Measurements from ENCODE around the gene LMNA.
"Not testable (repeated sequence)": the region's sequence is repeated elsewhere in the genome, so short reads cannot be mapped to it uniquely, and the experiment has no call there.

Gene LMNA

DNA sequence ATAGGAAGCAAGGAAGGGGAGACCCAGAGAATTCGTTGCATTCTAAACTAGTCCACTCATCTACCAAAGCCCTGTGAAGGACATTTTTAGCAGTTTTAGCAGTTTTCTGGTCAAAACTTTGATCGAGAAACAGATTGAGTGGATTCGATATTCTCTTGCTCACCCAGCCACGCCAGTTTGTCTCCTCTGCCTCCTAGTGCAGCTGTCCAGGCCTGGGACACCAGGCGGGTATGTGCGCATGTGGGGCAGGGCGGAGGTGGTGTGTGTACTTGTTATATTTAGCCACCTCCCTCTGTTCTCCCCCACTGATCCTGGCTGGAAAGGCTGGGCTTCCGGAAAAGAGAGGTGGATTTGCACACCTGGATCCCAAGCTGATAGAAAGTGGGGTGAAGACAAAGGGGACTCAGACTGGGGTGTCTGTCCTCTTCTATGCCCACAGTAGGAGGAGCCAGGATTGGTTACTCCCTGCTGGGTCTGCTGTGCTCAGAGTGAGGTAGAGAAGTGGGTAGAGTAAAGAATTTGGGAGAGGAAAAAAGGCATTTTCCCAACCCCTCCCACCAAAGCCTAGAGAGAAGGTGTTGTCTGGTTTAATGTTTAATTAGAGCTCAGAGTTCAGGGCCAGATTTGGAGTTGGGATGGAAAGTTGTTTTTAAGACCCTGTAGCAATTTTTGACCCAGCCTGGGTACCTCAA, 3.8 kb downstream of the LMNA start:
- DNase-seq (ENCODE audit: low read depth): peak; percentile 66
- Histone ChIP-seq H3K4me1 (ENCODE audit: control insufficient read depth, insufficient read depth, low read length) (peaks cover 59% of the 10 kb centered on the region), H3K4me3 (ENCODE audit: low read length) (peak overlapping the region; percentile 90), H3K36me3 (ENCODE audit: control insufficient read depth, insufficient read depth, low read length, severe bottlenecking) (peaks cover 13% of the 10 kb centered on the region), H3K9ac (ENCODE audit: low read length) (peak overlapping the region; percentile 100), H3K27me3 (replicated peaks; ENCODE audit: control insufficient read depth, insufficient read depth, low read length) (no peaks in the 10 kb centered on the region), H3K9me3 (ENCODE audit: control insufficient read depth, low read length) (no peaks in the 10 kb centered on the region)

DNA sequence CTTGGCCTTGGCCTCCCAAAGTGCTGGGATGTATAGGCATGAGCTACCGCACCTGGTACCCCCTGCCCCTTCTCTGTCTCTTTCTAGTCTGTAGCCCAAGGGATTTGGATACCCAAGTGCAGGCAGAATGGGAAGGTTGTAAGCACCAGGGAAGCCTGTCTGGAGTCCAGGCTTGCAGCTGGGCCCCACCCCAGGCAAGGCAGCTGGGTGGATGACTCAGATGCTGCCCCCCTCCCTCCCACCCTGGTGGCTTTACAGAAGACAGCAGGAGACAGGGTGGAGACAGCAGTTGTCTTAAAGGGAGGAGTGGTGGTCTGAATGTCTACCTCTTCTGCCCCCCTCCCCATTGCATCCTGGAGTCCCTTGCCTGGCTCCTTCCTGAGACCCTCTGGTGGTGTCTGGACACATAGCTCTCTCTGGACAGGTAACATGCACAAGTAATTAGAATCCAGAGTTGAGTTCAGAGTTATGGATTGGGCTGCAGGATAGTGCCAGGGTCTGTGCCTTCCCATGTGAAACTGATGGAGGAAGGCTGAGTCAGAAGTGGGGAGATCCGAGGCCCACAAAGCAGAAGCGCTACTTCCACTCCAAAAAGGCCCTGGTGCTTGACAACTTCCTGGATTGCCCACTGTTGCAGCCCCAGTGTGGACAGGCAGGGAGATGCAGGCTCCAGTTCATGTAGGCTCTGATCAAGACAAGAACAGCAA, 5.1 kb downstream of the LMNA start:
- Histone ChIP-seq H3K27me3 (replicated peaks; ENCODE audit: control insufficient read depth, insufficient read depth, low read length) (no peaks in the 10 kb centered on the region), H3K4me3 (ENCODE audit: low read length) (peak overlapping the region; percentile 90), H3K9me3 (ENCODE audit: control insufficient read depth, low read length) (no peaks in the 10 kb centered on the region), H3K4me1 (ENCODE audit: control insufficient read depth, insufficient read depth, low read length) (peaks cover 62% of the 10 kb centered on the region), H3K9ac (ENCODE audit: low read length) (peak overlapping the region; percentile 100), H3K36me3 (ENCODE audit: control insufficient read depth, insufficient read depth, low read length, severe bottlenecking) (peaks cover 13% of the 10 kb centered on the region)
- DNase-seq (ENCODE audit: low read depth): peak; percentile 84

DNA sequence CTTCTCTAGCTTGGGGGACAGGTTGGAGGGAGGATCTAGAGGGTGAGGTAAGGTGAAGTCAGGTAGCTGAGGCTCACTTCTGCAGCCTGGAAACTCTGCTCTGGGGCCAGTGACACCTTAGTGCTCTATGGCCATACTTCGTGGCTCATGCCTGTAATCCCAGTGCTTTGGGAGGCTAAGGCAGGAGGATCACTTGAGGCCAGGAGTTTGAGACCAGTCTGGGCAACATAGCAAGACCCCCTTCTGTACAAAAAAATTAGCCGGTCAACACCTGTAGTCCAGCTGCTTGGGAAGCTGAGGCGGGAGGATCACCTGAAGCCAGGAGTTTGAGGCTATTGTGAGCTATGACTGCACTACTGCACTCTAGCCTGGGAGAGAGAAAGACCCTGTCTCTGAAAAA, 5.8 kb downstream of the LMNA start:
- Histone ChIP-seq H3K9ac (ENCODE audit: low read length) (peak overlapping the region; percentile 100), H3K36me3 (ENCODE audit: control insufficient read depth, insufficient read depth, low read length, severe bottlenecking) (peaks cover 13% of the 10 kb centered on the region), H3K4me3 (ENCODE audit: low read length) (peak overlapping the region; percentile 90), H3K9me3 (ENCODE audit: control insufficient read depth, low read length) (no peaks in the 10 kb centered on the region), H3K4me1 (ENCODE audit: control insufficient read depth, insufficient read depth, low read length) (peaks cover 68% of the 10 kb centered on the region), H3K27me3 (replicated peaks; ENCODE audit: control insufficient read depth, insufficient read depth, low read length) (no peaks in the 10 kb centered on the region)
- DNase-seq (ENCODE audit: low read depth): no peak

DNA sequence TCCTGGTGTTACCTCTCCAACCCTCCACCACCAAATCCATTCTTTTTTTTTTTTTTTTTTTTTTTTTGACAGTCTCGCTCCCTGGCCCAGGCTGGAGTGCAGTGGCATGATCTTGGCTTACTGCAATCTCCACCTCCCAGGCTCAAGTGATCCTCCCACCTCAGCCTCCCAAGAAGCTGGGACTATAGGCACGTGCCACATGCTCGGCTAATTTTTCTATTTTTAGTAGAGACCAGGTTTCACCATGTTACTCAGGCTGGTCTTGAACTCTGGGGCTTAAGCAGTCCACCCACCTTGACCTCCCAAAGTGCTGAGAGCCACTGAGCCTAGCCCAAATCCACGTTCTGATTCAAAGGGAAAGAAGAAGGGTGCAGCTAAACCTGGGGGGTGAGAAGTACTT, 6.5 kb downstream of the LMNA start:
- not testable (repeated sequence) for DNase-seq (ENCODE audit: low read depth); H3K9me3 ChIP-seq (ENCODE audit: control insufficient read depth, low read length); H3K27me3 ChIP-seq (replicated peaks; ENCODE audit: control insufficient read depth, insufficient read depth, low read length)
- Histone ChIP-seq H3K36me3 (ENCODE audit: control insufficient read depth, insufficient read depth, low read length, severe bottlenecking) (peaks cover 13% of the 10 kb centered on the region), H3K4me1 (ENCODE audit: control insufficient read depth, insufficient read depth, low read length) (peaks cover 74% of the 10 kb centered on the region), H3K4me3 (ENCODE audit: low read length) (peak overlapping the region; percentile 90), H3K9ac (ENCODE audit: low read length) (peak overlapping the region; percentile 100)

DNA sequence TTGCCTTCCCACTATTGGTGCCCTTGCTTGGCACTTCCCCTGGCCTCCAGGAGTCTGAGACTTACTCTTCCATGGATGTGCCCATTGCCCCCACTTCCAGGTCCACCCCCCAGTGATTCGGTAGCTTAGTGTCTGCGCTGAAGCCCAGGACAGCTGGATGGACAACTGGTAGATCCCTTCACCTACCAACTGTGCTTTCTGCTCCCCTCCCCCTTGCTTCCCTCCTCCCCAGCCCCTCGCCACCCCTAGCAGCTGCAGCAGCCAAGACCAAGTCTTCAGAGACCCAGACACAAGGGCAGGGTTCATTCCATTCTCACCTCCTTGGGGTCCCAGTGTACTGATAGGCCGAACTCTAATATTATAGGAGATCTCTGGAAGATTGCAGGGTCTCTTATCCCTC, 6.9 kb downstream of the LMNA start:
- Histone ChIP-seq H3K9ac (ENCODE audit: low read length) (peak overlapping the region; percentile 100), H3K4me3 (ENCODE audit: low read length) (peak overlapping the region; percentile 90), H3K27me3 (replicated peaks; ENCODE audit: control insufficient read depth, insufficient read depth, low read length) (no peaks in the 10 kb centered on the region), H3K9me3 (ENCODE audit: control insufficient read depth, low read length) (no peaks in the 10 kb centered on the region), H3K4me1 (ENCODE audit: control insufficient read depth, insufficient read depth, low read length) (peaks cover 77% of the 10 kb centered on the region), H3K36me3 (ENCODE audit: control insufficient read depth, insufficient read depth, low read length, severe bottlenecking) (peaks cover 13% of the 10 kb centered on the region)
- DNase-seq (ENCODE audit: low read depth): no peak

DNA sequence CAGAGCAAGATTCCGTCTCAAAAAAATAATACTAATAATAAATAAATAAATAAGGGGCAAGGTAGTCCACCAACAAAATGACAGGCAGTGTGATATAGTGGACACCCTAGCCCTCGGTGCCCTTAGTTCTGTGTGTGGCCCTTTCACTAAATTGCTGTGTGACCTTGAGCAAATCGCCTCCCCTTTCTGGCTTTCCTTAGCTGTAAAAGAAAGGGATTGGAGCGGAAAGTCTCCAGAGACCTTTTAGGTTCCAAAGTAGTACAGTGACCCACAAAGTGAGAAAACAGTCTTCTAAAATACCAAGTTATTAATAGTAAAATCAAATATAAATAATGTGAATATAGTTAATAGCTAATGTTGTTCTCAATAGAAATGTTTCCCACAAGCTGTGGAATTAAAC, 7.6 kb downstream of the LMNA start:
- no peaks in the 10 kb centered on the region for H3K9me3 ChIP-seq (ENCODE audit: control insufficient read depth, low read length)
- peaks cover 13% of the 10 kb centered on the region for H3K36me3 ChIP-seq (ENCODE audit: control insufficient read depth, insufficient read depth, low read length, severe bottlenecking)
- no peak for DNase-seq (ENCODE audit: low read depth)
- no peaks in the 10 kb centered on the region for H3K27me3 ChIP-seq (replicated peaks; ENCODE audit: control insufficient read depth, insufficient read depth, low read length)
- peaks cover 84% of the 10 kb centered on the region for H3K4me1 ChIP-seq (ENCODE audit: control insufficient read depth, insufficient read depth, low read length)
- peak overlapping the region; percentile 90 for H3K4me3 ChIP-seq (ENCODE audit: low read length)
- H3K9ac ChIP-seq (ENCODE audit: low read length): peak overlapping the region; percentile 100

DNA sequence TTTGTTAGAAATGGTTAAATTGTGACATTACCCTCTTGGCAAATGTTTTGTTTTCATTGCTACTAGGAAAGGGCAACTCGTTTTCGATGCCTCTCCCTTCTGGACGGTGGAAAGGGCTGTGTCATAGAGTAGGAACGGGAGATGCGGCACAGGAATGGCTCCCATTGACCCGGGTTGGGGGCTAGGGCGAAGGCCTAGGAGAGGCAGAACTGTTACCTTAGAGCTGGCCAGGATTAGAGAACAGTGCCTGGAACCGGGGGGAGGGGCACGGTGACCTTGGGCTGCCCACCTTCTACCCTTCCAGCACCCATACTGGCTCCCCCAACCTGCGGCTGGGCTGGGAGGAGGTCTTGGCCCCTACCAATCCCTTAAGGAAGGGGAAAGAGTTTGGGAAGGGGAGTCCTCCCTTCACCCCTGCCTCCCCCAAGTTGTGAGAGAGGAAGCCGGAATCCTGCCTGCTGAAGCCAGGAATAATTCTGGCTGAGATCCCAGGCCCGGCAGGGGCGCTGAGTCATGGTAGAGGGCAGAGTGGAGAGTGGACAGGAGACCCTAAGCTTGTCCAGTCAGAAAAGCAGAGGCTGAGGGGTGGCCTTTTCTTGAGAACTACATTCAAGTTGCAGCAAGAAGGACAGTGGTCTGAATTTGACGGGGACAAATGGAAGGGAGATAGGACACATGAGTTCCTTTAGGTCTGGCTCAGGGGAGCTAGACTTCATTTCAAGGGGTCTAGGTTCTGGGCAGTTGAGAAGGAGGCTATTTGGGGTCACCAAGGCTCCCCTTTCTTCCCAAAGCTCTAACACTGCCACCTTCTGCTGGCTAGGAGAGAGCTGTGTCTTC, 8.2 kb downstream of the LMNA start:
- peak overlapping the region; percentile 90 for H3K4me3 ChIP-seq (ENCODE audit: low read length)
- no peaks in the 10 kb centered on the region for H3K9me3 ChIP-seq (ENCODE audit: control insufficient read depth, low read length)
- peaks cover 90% of the 10 kb centered on the region for H3K4me1 ChIP-seq (ENCODE audit: control insufficient read depth, insufficient read depth, low read length)
- DNase-seq (ENCODE audit: low read depth): peak; percentile 87
- no peaks in the 10 kb centered on the region for H3K27me3 ChIP-seq (replicated peaks; ENCODE audit: control insufficient read depth, insufficient read depth, low read length)
- H3K36me3 ChIP-seq (ENCODE audit: control insufficient read depth, insufficient read depth, low read length, severe bottlenecking): peaks cover 14% of the 10 kb centered on the region
- peak overlapping the region; percentile 100 for H3K9ac ChIP-seq (ENCODE audit: low read length)

DNA sequence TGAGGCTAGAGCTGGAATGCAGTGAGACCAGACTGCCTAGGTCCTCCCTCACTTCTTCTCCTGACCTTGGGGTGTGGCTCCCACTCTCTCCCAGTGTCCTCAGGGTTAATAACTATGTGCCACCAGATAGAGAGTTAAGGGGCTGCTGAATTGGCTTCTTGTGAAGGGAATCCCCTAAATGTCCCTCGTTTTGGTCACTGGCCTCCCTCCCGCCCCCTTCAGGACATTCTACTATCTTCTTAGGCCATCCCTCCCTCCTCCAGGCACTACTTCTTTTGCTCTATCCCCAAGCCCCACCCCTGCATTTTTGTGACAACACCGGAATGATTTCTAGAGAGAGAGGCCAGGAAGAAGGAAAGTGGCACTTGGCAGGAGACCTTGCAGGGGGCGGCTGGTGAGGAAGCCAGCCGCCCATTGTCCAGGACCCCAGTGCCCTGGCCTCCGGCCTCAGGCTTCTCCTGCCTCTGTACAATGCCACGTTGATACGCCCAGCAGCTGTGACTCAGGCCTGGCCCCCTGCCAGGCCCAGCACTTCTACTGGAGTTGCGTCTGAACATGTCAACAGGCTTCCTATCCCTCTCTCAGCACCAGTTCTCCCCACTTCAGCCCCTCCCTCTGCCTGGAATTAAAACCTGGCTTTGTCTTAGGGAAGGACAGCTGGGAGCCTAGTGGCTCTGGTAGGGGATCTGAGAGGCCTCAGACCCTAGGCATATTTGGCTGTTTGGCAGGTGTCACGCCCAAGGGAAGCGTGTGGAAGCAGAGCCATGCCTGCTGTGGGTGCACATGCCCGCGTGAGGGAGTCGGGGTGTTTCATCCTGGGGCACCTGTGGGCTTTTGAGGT, 9.1 kb downstream of the LMNA start:
- no peaks in the 10 kb centered on the region for H3K27me3 ChIP-seq (replicated peaks; ENCODE audit: control insufficient read depth, insufficient read depth, low read length)
- peak overlapping the region; percentile 90 for H3K4me3 ChIP-seq (ENCODE audit: low read length)
- peaks cover 21% of the 10 kb centered on the region for H3K36me3 ChIP-seq (ENCODE audit: control insufficient read depth, insufficient read depth, low read length, severe bottlenecking)
- no peaks in the 10 kb centered on the region for H3K9me3 ChIP-seq (ENCODE audit: control insufficient read depth, low read length)
- peak; percentile 96 for DNase-seq (ENCODE audit: low read depth)
- peak overlapping the region; percentile 100 for H3K9ac ChIP-seq (ENCODE audit: low read length)
- H3K4me1 ChIP-seq (ENCODE audit: control insufficient read depth, insufficient read depth, low read length): peaks cover 92% of the 10 kb centered on the region

DNA sequence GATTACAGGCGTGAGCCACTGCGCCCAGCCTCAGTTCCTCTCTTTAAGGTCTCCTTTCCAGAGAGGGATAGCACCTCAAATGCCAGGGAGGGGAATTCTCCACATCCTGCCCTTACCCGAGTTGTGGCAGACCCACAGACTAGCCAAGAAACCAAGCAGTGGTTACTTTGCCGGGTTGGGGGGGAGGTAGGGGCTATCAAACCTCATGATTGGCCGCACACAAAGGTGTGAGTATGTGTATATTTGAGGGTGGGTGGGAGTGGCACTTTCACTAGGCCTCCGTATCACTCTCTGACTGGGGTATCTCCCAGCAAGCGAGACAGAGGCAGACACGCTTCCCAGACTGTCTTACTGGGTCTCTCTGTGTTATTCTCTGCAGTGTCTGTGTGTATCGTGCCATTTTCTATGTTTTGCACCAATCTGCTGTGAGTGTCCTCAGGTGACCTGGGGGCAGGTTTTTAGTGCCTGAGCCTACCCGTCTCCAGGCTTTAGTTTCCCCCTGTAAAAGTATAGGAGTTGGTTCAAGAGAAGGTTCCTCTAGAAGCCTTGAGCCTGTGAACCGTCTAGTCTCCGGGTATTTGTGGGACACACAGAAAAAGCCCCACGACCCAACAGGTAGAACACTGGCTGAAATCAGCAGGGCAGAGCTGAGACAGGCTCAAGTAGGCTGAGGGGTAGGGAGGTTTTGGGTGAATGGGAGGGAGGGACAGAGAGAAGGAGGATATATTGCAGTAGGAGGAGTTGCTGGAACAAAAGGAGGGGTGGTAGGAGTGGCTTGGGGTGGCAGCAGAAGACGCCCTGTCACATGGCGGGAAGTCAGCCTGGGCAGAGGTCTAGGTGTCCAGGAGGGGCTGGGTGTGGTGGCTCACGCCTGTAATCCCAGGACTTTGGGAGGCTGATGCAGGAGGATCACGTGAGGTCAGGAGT, 10.3 kb downstream of the LMNA start:
- peaks cover 95% of the 10 kb centered on the region for H3K4me1 ChIP-seq (ENCODE audit: control insufficient read depth, insufficient read depth, low read length)

DNA sequence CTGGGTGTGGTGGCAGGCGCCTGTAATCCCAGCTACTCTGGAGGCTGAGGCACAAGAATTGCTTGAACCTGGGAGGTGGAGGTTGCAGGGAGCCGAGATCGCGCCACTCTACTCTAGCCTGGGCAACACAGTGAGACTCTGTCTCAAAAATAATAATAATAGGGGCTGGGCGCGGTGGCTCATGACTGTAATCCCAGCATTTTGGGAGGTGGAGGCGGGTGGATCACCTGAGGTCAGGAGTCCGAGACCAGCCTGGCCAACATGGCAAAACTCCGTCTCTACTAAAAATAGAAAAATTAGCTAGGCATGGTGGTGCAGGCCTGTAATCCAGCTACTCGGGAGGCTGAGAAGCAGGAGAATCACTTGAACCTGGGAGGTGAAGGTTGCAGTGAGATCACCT, 11.0 kb downstream of the LMNA start:
- H3K27me3 ChIP-seq (replicated peaks; ENCODE audit: control insufficient read depth, insufficient read depth, low read length); DNase-seq (ENCODE audit: low read depth); H3K9me3 ChIP-seq (ENCODE audit: control insufficient read depth, low read length); H3K4me3 ChIP-seq (ENCODE audit: low read length): not testable (repeated sequence)
- Histone ChIP-seq H3K9ac (ENCODE audit: low read length) (peak overlapping the region; percentile 100), H3K36me3 (ENCODE audit: control insufficient read depth, insufficient read depth, low read length, severe bottlenecking) (peaks cover 14% of the 10 kb centered on the region), H3K4me1 (ENCODE audit: control insufficient read depth, insufficient read depth, low read length) (peaks cover 95% of the 10 kb centered on the region)

More for the DNA sequence above, 10.3 kb downstream of the LMNA start:
- H3K9me3 ChIP-seq (ENCODE audit: control insufficient read depth, low read length): no peaks in the 10 kb centered on the region
- H3K27me3 ChIP-seq (replicated peaks; ENCODE audit: control insufficient read depth, insufficient read depth, low read length): no peaks in the 10 kb centered on the region
- H3K4me3 ChIP-seq (ENCODE audit: low read length): peak overlapping the region; percentile 76
- DNase-seq (ENCODE audit: low read depth): peak; percentile 66
- peak overlapping the region; percentile 100 for H3K9ac ChIP-seq (ENCODE audit: low read length)
- H3K36me3 ChIP-seq (ENCODE audit: control insufficient read depth, insufficient read depth, low read length, severe bottlenecking): peaks cover 20% of the 10 kb centered on the region

All from adipocyte (in vitro differentiated cells).